GM12878 (cell line): ENCODE data around the gene OR11L1. TPM values are rescaled to one million over a fixed set of nuclear protein-coding genes. Genes with fewer than 3 reads are reported as not detected.

Experiments
- ATAC-seq: fragments of 200-7000 bp; cut with Tn5 transposase; 3 replicates; pipeline ENCODE4 v1.9.1; 2020; ENCODE audit warnings: mild to moderate bottlenecking, moderate library complexity
- BruUV-seq: library from RNA; stranded (reverse); fragments of 400-500 nt; replicated peaks from 2 replicates; lab custom pipeline; 2021; lab: Mats Ljungman, UMichigan
- CTCF ChIA-PET: fragments of 300-600 bp; sonication (Branson Sonifier 250); formaldehyde crosslinking; extraction: SDS; loops from one replicate; lab custom pipeline; 2021; ENCODE audit warnings: inconsistent platforms; lab: Yijun Ruan, JAX
- POLR2A ChIA-PET: fragments of 350-600 bp; formaldehyde crosslinking; extraction: SDS; loops from one replicate; lab custom pipeline; 2021; ENCODE audit warnings: inconsistent platforms; lab: Charles Lee
- RAD21 ChIA-PET: fragments of 300-600 bp; sonication (Branson Sonifier 250); formaldehyde crosslinking; loops from one replicate; lab custom pipeline; 2023; ENCODE audit warnings: antibody characterized with exemption; ENCODE audit not compliant: unreplicated experiment; lab: Charles Lee
- SMC1A ChIA-PET: fragments of 300-600 bp; sonication (Branson Sonifier 250); formaldehyde crosslinking; loops from one replicate; lab custom pipeline; 2023; ENCODE audit not compliant: unreplicated experiment, uncharacterized antibody; lab: Charles Lee
- DNase-seq: peaks from one replicate; pipeline ENCODE4 v3.0.0-alpha.2; 2011; ENCODE audit warnings: low read depth, low spot score
- FAIRE-seq: peaks from 3 replicates; lab custom pipeline; 2011; peaks lifted over from hg19 to GRCh38; lab: Jason Lieb, UNC
- H2AFZ ChIP-seq: 2 replicates; pipeline ENCODE4 v1.6.0; 2011; ENCODE audit warnings: low read depth, low read length, control low read depth; ENCODE audit not compliant: control insufficient read depth
- H3K27ac ChIP-seq: 2 replicates; pipeline ENCODE4 v1.5.1; 2011; ENCODE audit warnings: control low read depth; ENCODE audit not compliant: control insufficient read depth, insufficient read depth
- H3K27me3 ChIP-seq, 2 experiments: replicated peaks in 1 of 2; 2 replicates each; pipeline versions ENCODE4 v1.6.0 to v1.6.1; 2011; ENCODE audit warnings: low read length in 1 of 2; ENCODE audit not compliant: control insufficient read depth in 2 of 2, insufficient read depth in 2 of 2
- H3K36me3 ChIP-seq, 2 experiments: 2 replicates each; pipeline ENCODE4 v1.5.1; 2011; ENCODE audit warnings: low read length in 1 of 2; ENCODE audit not compliant: control insufficient read depth in 2 of 2, insufficient read depth in 2 of 2
- H3K4me1 ChIP-seq: 2 replicates; pipeline ENCODE4 v1.6.1; 2011; ENCODE audit warnings: mild to moderate bottlenecking, low read length, moderate library complexity, mixed read lengths; ENCODE audit not compliant: control insufficient read depth, insufficient read depth
- H3K4me2 ChIP-seq: 2 replicates; pipeline ENCODE4 v1.6.0; 2011; ENCODE audit warnings: control low read depth; ENCODE audit not compliant: control insufficient read depth, insufficient read depth
- H3K4me3 ChIP-seq: fragments of 200-600 bp; sonication (generic); 2 replicates; pipeline ENCODE4 v1.5.1; 2016
- H3K79me2 ChIP-seq: 2 replicates; pipeline ENCODE4 v1.6.0; 2011; ENCODE audit warnings: low read length; ENCODE audit not compliant: control insufficient read depth, insufficient read depth
- H3K9ac ChIP-seq: 2 replicates; pipeline ENCODE4 v1.8.0; 2011; ENCODE audit warnings: low read length, control low read depth, mixed read lengths; ENCODE audit not compliant: control insufficient read depth, insufficient read depth
- H3K9me3 ChIP-seq: replicated peaks from 3 replicates; pipeline ENCODE4 v1.5.1; 2011; ENCODE audit warnings: mild to moderate bottlenecking, low read length; ENCODE audit not compliant: control insufficient read depth, insufficient read depth
- H4K20me1 ChIP-seq: 2 replicates; pipeline ENCODE4 v1.6.0; 2011; ENCODE audit not compliant: control insufficient read depth, insufficient read depth
- CHD1 ChIP-seq: IDR thresholded peaks from 2 replicates; pipeline ENCODE4 v1.6.1; 2012; ENCODE audit warnings: low read depth, low read length, improper control_type of control experiment
- EGR1 ChIP-seq, 2 experiments: IDR thresholded peaks; 1 replicate in 1 of 2; 2 replicates in 1 of 2; pipeline ENCODE4 v1.6.1; 2011 to 2012; ENCODE audit warnings: low read depth in 2 of 2, low read length in 2 of 2, borderline replicate concordance in 1 of 2, mild to moderate bottlenecking in 1 of 2, moderate library complexity in 1 of 2
- KLF5 ChIP-seq: fragments of 450-650 bp; IDR thresholded peaks from 2 replicates; pipeline ENCODE4 v1.6.1; 2014; ENCODE audit warnings: mild to moderate bottlenecking; ENCODE audit not compliant: partially characterized antibody
- NFYA ChIP-seq: IDR thresholded peaks from 2 replicates; pipeline ENCODE4 v1.6.1; 2011; ENCODE audit warnings: low read depth, mild to moderate bottlenecking, low read length, improper control_type of control experiment, borderline replicate concordance
- YY1 ChIP-seq: IDR thresholded peaks from 2 replicates; pipeline ENCODE4 v1.6.1; 2011; ENCODE audit warnings: low read depth, mild to moderate bottlenecking, low read length
- ZSCAN29 ChIP-seq: fragments of 450-650 bp; IDR thresholded peaks from 2 replicates; pipeline ENCODE4 v1.6.1; 2017; ENCODE audit warnings: mild to moderate bottlenecking, moderate library complexity
- ZZZ3 ChIP-seq: IDR thresholded peaks from 2 replicates; pipeline ENCODE4 v1.6.1; 2011; ENCODE audit warnings: low read depth; ENCODE audit not compliant: control insufficient read depth, insufficient read length
- WGBS: methylation state at CpG from one replicate; pipeline ENCODE4 v1.1.6; 2016; ENCODE audit warnings: low lambda C conversion rate; ENCODE audit not compliant: insufficient replicate concordance, insufficient coverage; ENCODE audit errors: missing lambda C conversion rate; 5-methylcytosine and 5-hydroxymethylcytosine counted together
- in situ Hi-C: fragments of 300-500 bp; cut with MboI; formaldehyde crosslinking; loops from 9 replicates; pipeline ENCODE4 v1.14.3; 2018; ENCODE audit warnings: mixed read lengths
- intact Hi-C: fragments of 100-400 bp; cut with micrococcal nuclease; formaldehyde crosslinking; loops from one replicate; pipeline ENCODE4 v1.14.2; 2022; ENCODE audit not compliant: unreplicated experiment
- polyA plus RNA-seq, 11 experiments: library from polyadenylated mRNA; depleted of rRNA in 4 of 11; unstranded in 6 of 11; stranded (reverse) in 5 of 11; fragments of >200 nt; fragmentation: Nextera tagmentation in 4 of 11; fragmentation: Illumina TruSeq in 1 of 11; extraction: Ambion mirVana in 4 of 11; extraction: Trizol in 1 of 11; gene quantifications; 1 replicate in 1 of 11; 2 replicates in 10 of 11; pipeline versions ENCODE4 v1.2.1 to v1.2.3, GENCODE V29; 2011 to 2016; ENCODE audit warnings: inconsistent platforms in 2 of 11, missing spikeins in 2 of 11, low read depth in 1 of 11
- total RNA-seq, 4 experiments: library from RNA; depleted of rRNA in 3 of 4; stranded (reverse); fragments of >200 nt in 3 of 4; fragmentation: Illumina TruSeq in 1 of 4; extraction: Trizol in 1 of 4; gene quantifications; 2 replicates each; pipeline versions ENCODE4 v1.2.1 to v1.2.3, GENCODE V29; 2013 to 2021
- TF ChIP-seq, protein P1 (sequence below): fragments of 450-650 bp; formaldehyde crosslinking; IDR thresholded peaks from 2 replicates; pipeline ENCODE4 v1.5.0; 2022; ENCODE audit warnings: mild to moderate bottlenecking, missing genetic modification characterization
- TF ChIP-seq, protein P2 (sequence below): IDR thresholded peaks from 2 replicates; pipeline ENCODE4 v1.6.1; 2011; ENCODE audit warnings: borderline replicate concordance, low read depth, mild to moderate bottlenecking, moderate library complexity, mixed read lengths, low read length; ENCODE audit not compliant: insufficient read depth; ENCODE audit errors: extremely low read length
- TF ChIP-seq, protein P3 (sequence below): fragments of 450-650 bp; IDR thresholded peaks from 2 replicates; pipeline ENCODE4 v1.6.1; 2018; ENCODE audit warnings: mild to moderate bottlenecking, low read depth, moderate library complexity; ENCODE audit not compliant: partially characterized antibody

OR11L1 gene
- total and polyA plus RNA-seq, 10 of the 15 experiments (the other 5 are each of a cell fraction or from before 2014, with no cell fraction given), result not detected

DNA sequence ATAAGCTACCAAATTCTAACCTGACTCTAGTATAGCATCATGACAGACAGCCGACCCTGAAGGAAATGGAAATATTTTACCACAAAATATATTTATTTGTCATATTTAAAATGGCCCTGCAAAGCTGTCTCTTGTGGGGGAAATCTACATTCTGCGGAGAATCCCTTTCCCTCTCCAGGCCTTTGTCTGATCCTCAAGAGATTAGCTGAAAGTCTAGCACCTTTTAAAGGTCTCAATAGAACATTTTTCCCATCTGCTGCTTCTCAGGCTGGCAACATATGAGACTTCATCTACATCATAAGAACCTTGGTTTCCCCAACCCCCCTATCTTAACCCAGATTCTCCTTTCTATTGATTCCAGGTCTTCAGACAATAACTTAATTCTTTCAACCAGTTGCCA lies 1.7 kb upstream of the OR11L1 start:
- BruUV-seq, result no TSS peak
- no peaks in the 10 kb centered on the region for H3K27me3 ChIP-seq
- ChIA-PET CTCF (no interaction called here), POLR2A (no interaction called here), RAD21 (no interaction called here), SMC1A (no interaction called here)
- no peak overlapping the region for H3K27ac ChIP-seq
- no peaks in the 10 kb centered on the region for H3K36me3 ChIP-seq
- ATAC-seq (no peak), FAIRE-seq (no peak), DNase-seq (no peak)
- no peaks in the 10 kb centered on the region for H4K20me1 ChIP-seq
- 29% methylated on average over 2 of the region's 2 CpGs for WGBS
- no peak overlapping the region for H3K9ac ChIP-seq
- no peaks in the 10 kb centered on the region for H3K4me1 ChIP-seq
- in situ Hi-C loops (no loop called here), intact Hi-C loops (no loop called here)
- H3K9me3 ChIP-seq, result no peaks in the 10 kb centered on the region
- no peak overlapping the region for H3K4me2 ChIP-seq
- TF ChIP-seq, protein P1, sequence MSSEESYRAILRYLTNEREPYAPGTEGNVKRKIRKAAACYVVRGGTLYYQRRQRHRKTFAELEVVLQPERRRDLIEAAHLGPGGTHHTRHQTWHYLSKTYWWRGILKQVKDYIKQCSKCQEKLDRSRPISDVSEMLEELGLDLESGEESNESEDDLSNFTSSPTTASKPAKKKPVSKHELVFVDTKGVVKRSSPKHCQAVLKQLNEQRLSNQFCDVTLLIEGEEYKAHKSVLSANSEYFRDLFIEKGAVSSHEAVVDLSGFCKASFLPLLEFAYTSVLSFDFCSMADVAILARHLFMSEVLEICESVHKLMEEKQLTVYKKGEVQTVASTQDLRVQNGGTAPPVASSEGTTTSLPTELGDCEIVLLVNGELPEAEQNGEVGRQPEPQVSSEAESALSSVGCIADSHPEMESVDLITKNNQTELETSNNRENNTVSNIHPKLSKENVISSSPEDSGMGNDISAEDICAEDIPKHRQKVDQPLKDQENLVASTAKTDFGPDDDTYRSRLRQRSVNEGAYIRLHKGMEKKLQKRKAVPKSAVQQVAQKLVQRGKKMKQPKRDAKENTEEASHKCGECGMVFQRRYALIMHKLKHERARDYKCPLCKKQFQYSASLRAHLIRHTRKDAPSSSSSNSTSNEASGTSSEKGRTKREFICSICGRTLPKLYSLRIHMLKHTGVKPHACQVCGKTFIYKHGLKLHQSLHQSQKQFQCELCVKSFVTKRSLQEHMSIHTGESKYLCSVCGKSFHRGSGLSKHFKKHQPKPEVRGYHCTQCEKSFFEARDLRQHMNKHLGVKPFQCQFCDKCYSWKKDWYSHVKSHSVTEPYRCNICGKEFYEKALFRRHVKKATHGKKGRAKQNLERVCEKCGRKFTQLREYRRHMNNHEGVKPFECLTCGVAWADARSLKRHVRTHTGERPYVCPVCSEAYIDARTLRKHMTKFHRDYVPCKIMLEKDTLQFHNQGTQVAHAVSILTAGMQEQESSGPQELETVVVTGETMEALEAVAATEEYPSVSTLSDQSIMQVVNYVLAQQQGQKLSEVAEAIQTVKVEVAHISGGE (CRISPR knock-in tag), result no peak
- TF ChIP-seq ZSCAN29, result no peak
- H3K4me3 ChIP-seq, result no peak overlapping the region
- no peak overlapping the region for H2AFZ ChIP-seq
- H3K79me2 ChIP-seq, result no peaks in the 10 kb centered on the region

DNA sequence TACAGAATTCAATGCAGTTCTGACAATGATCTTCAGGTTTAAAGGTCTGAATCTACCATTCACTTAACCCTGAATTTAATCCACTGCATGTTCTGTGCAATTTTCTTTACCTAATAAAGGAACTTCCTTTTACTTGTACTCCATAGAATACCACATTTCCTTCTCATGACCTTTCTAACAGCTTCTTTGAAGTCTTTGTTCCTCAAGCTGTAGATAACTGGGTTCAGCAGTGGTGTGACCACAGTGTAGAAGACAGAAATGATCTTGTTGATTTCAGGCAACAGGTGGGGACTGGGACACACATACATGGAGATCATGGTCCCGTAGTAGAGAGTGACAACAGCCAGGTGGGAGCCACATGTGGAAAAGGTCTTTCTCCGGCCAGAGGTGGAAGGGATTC lies 878 bp downstream of the OR11L1 start:
- no peak for DNase-seq
- Histone ChIP-seq H3K9me3 (no peaks in the 10 kb centered on the region), H3K27ac (no peak overlapping the region), H3K79me2 (no peaks in the 10 kb centered on the region), H3K9ac (no peak overlapping the region), H3K27me3 (no peaks in the 10 kb centered on the region), H3K36me3 (no peaks in the 10 kb centered on the region), H3K4me1 (no peaks in the 10 kb centered on the region), H4K20me1 (no peaks in the 10 kb centered on the region), H3K4me3 (no peak overlapping the region), H2AFZ (no peak overlapping the region), H3K4me2 (no peak overlapping the region)
- WGBS, result 11% methylated on average over 2 of the region's 2 CpGs
- ChIA-PET POLR2A (no interaction called here), RAD21 (no interaction called here), SMC1A (no interaction called here), CTCF (no interaction called here)
- in situ Hi-C loops, result no loop called here
- no peak for FAIRE-seq
- TF ChIP-seq ZZZ3 (no peak), EGR1 (IDR thresholded peaks at IDR 0.05; ENCODE audit: borderline replicate concordance in 1 of 2, low read depth in 2 of 2, low read length in 2 of 2) (no peak), NFYA (no peak), CHD1 (no peak), YY1 (no peak), KLF5 (no peak)
- TF ChIP-seq, protein P2, sequence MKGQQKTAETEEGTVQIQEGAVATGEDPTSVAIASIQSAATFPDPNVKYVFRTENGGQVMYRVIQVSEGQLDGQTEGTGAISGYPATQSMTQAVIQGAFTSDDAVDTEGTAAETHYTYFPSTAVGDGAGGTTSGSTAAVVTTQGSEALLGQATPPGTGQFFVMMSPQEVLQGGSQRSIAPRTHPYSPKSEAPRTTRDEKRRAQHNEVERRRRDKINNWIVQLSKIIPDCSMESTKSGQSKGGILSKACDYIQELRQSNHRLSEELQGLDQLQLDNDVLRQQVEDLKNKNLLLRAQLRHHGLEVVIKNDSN, result no peak
- TF ChIP-seq, protein P3, sequence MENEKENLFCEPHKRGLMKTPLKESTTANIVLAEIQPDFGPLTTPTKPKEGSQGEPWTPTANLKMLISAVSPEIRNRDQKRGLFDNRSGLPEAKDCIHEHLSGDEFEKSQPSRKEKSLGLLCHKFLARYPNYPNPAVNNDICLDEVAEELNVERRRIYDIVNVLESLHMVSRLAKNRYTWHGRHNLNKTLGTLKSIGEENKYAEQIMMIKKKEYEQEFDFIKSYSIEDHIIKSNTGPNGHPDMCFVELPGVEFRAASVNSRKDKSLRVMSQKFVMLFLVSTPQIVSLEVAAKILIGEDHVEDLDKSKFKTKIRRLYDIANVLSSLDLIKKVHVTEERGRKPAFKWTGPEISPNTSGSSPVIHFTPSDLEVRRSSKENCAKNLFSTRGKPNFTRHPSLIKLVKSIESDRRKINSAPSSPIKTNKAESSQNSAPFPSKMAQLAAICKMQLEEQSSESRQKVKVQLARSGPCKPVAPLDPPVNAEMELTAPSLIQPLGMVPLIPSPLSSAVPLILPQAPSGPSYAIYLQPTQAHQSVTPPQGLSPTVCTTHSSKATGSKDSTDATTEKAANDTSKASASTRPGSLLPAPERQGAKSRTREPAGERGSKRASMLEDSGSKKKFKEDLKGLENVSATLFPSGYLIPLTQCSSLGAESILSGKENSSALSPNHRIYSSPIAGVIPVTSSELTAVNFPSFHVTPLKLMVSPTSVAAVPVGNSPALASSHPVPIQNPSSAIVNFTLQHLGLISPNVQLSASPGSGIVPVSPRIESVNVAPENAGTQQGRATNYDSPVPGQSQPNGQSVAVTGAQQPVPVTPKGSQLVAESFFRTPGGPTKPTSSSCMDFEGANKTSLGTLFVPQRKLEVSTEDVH, result no peak
- no peak for ATAC-seq
- BruUV-seq, result no TSS peak
- intact Hi-C loops, result no loop called here
